WI38 (cell line): ENCODE data around the gene OR6P1.

Source experiments
- H3K4me3 ChIP-seq: 2 replicates; pipeline ENCODE4 v1.5.1; 2011; ENCODE audit warnings: low read depth, mild to moderate bottlenecking, control low read depth, low read length
- CTCF ChIP-seq: IDR thresholded peaks from 2 replicates; pipeline ENCODE4 v1.5.1; 2012; ENCODE audit warnings: low read depth, mild to moderate bottlenecking, control low read depth, low read length

Gene OR6P1

GRCh38 chr1:158520955-158521665 lies 49.3 kb downstream of the OR6P1 start:
- H3K4me3 ChIP-seq = no peak overlapping the region

GRCh38 chr1:158520021-158520420 lies 50.4 kb downstream of the OR6P1 start:
- no peak for TF ChIP-seq CTCF
- no peak overlapping the region for H3K4me3 ChIP-seq

More at GRCh38 chr1:158520955-158521665, 49.3 kb downstream of the OR6P1 start:
- TF ChIP-seq CTCF = no peak

- H3K4me3 ChIP-seq = no peak overlapping the region
- no peak for TF ChIP-seq CTCF
Observed at GRCh38 chr1:158516966-158517365, 53.4 kb downstream of the OR6P1 start.
